Smooth muscle cell (in vitro differentiated cells): Measurements from ENCODE around the gene PRPH2. TPM values are rescaled to one million over a fixed set of nuclear protein-coding genes. Genes with fewer than 3 reads are reported as not detected.

Source experiments
- DNase-seq: peaks from one replicate; lab custom pipeline; 2025; ENCODE audit not compliant: unreplicated experiment; lab: John Stamatoyannopoulos, UW
- H2AFZ ChIP-seq: fragments of 200-600 bp; sonication (generic); 2 replicates; pipeline ENCODE4 v1.6.0; 2016; ENCODE audit warnings: antibody characterized with exemption, low read depth, mild to moderate bottlenecking
- H3F3A ChIP-seq: fragments of 200-600 bp; sonication (generic); 2 replicates; pipeline ENCODE4 v1.6.0; 2017; ENCODE audit warnings: antibody characterized with exemption, low read depth
- H3K27ac ChIP-seq: fragments of 200-600 bp; sonication (generic); 2 replicates; pipeline ENCODE4 v1.5.1; 2016; ENCODE audit warnings: low read depth, mild to moderate bottlenecking
- H3K27me3 ChIP-seq: fragments of 200-600 bp; sonication (generic); 2 replicates; pipeline ENCODE4 v1.6.1; 2016; ENCODE audit warnings: low read depth, mild to moderate bottlenecking
- H3K36me3 ChIP-seq: fragments of 200-600 bp; sonication (generic); 2 replicates; pipeline ENCODE4 v1.5.1; 2016; ENCODE audit warnings: low read depth
- H3K4me1 ChIP-seq: fragments of 200-600 bp; sonication (generic); 2 replicates; pipeline ENCODE4 v1.5.1; 2016; ENCODE audit warnings: low read depth
- H3K4me2 ChIP-seq: fragments of 200-600 bp; sonication (generic); 2 replicates; pipeline ENCODE4 v1.6.0; 2016; ENCODE audit warnings: mild to moderate bottlenecking
- H3K4me3 ChIP-seq: fragments of 200-600 bp; sonication (generic); 2 replicates; pipeline ENCODE4 v1.5.1; 2016; ENCODE audit warnings: mild to moderate bottlenecking
- H3K79me2 ChIP-seq: fragments of 200-600 bp; sonication (generic); 2 replicates; pipeline ENCODE4 v1.6.0; 2016; ENCODE audit warnings: low read depth, mild to moderate bottlenecking
- H3K9ac ChIP-seq: fragments of 200-600 bp; sonication (generic); 2 replicates; pipeline ENCODE4 v1.6.0; 2016; ENCODE audit warnings: low read depth
- H3K9me3 ChIP-seq: fragments of 200-600 bp; sonication (generic); replicated peaks from 2 replicates; pipeline ENCODE4 v1.5.1; 2016; ENCODE audit warnings: low read depth
- H4K20me1 ChIP-seq: fragments of 200-600 bp; sonication (generic); 2 replicates; pipeline ENCODE4 v1.6.0; 2016; ENCODE audit warnings: low read depth
- CTCF ChIP-seq: fragments of 200-600 bp; sonication (generic); IDR thresholded peaks from 2 replicates; pipeline ENCODE4 v1.5.1; 2017; ENCODE audit warnings: borderline replicate concordance, mild to moderate bottlenecking, antibody characterized with exemption; ENCODE audit not compliant: insufficient read depth, poor library complexity, severe bottlenecking
- WGBS: methylation state at CpG from one replicate; pipeline ENCODE4 v1.1.7; 2016; ENCODE audit warnings: low lambda C conversion rate; 5-methylcytosine and 5-hydroxymethylcytosine counted together
- polyA plus RNA-seq: library from polyadenylated mRNA; unstranded; fragments of >200 nt; fragmentation: Nextera tagmentation; extraction: Ambion mirVana; gene quantifications from 2 replicates; pipeline ENCODE4 v1.2.1, GENCODE V29; 2016
- total RNA-seq: library from RNA; depleted of rRNA; stranded (reverse); fragments of >200 nt; gene quantifications from 2 replicates; pipeline ENCODE4 v1.2.3, GENCODE V29; 2014

The PRPH2 gene
- total and polyA plus RNA-seq, 2 experiments from 2014 or later: not detected

GRCh38 chr6:42661540-42662153 lies 60.8 kb downstream of the PRPH2 start:
- Histone ChIP-seq H3K9me3 (no peaks in the 10 kb centered on the region), H3K27ac (no peak overlapping the region), H3K79me2 (no peaks in the 10 kb centered on the region), H3K4me3 (no peak overlapping the region), H2AFZ (no peak overlapping the region), H4K20me1 (no peaks in the 10 kb centered on the region), H3F3A (no peaks in the 10 kb centered on the region), H3K4me1 (no peaks in the 10 kb centered on the region), H3K27me3 (no peaks in the 10 kb centered on the region), H3K36me3 (peaks cover 46% of the 10 kb centered on the region), H3K4me2 (no peak overlapping the region), H3K9ac (no peak overlapping the region)
- TF ChIP-seq CTCF: peak; percentile 94
- peak; percentile 27 for DNase-seq
- WGBS: 4% methylated on average over 5 of the region's 5 CpGs

GRCh38 chr6:42659806-42660205 lies 62.6 kb downstream of the PRPH2 start:
- H3K27me3 ChIP-seq: no peaks in the 10 kb centered on the region
- no peak for TF ChIP-seq CTCF
- no peaks in the 10 kb centered on the region for H4K20me1 ChIP-seq
- H3K4me2 ChIP-seq: no peak overlapping the region
- H3K9ac ChIP-seq: no peak overlapping the region
- H2AFZ ChIP-seq: no peak overlapping the region
- H3K36me3 ChIP-seq: peaks cover 33% of the 10 kb centered on the region
- H3K4me3 ChIP-seq: no peak overlapping the region
- no peaks in the 10 kb centered on the region for H3K9me3 ChIP-seq
- no peak for DNase-seq
- no peaks in the 10 kb centered on the region for H3K4me1 ChIP-seq
- 100% methylated on average over 1 of the region's 1 CpG for WGBS
- H3K27ac ChIP-seq: no peak overlapping the region
- H3F3A ChIP-seq: no peaks in the 10 kb centered on the region
- H3K79me2 ChIP-seq: no peaks in the 10 kb centered on the region

GRCh38 chr6:42653851-42654250 lies 68.5 kb downstream of the PRPH2 start:
- Histone ChIP-seq H3F3A (no peaks in the 10 kb centered on the region), H3K36me3 (peaks cover 29% of the 10 kb centered on the region), H3K27me3 (no peaks in the 10 kb centered on the region), H3K4me3 (no peak overlapping the region), H3K9me3 (no peaks in the 10 kb centered on the region), H3K4me1 (no peaks in the 10 kb centered on the region), H4K20me1 (no peaks in the 10 kb centered on the region), H2AFZ (no peak overlapping the region), H3K9ac (no peak overlapping the region), H3K79me2 (no peaks in the 10 kb centered on the region), H3K27ac (no peak overlapping the region), H3K4me2 (no peak overlapping the region)
- WGBS: 94% methylated on average over 5 of the region's 5 CpGs
- no peak for TF ChIP-seq CTCF
- no peak for DNase-seq

GRCh38 chr6:42652024-42652746 lies 70.2 kb downstream of the PRPH2 start:
- Histone ChIP-seq H3K79me2 (no peaks in the 10 kb centered on the region), H3K4me1 (no peaks in the 10 kb centered on the region), H3K27ac (no peak overlapping the region), H2AFZ (no peak overlapping the region), H3K9me3 (no peaks in the 10 kb centered on the region), H4K20me1 (no peaks in the 10 kb centered on the region), H3K27me3 (no peaks in the 10 kb centered on the region), H3F3A (no peaks in the 10 kb centered on the region), H3K9ac (no peak overlapping the region), H3K4me3 (no peak overlapping the region), H3K36me3 (peaks cover 24% of the 10 kb centered on the region), H3K4me2 (no peak overlapping the region)
- TF ChIP-seq CTCF: no peak
- DNase-seq: no peak
- 94% methylated on average over 5 of the region's 5 CpGs for WGBS
